ENCODE results near the gene SLC8B1.

- TF ChIP-seq EZH2 (IDR thresholded peaks at IDR 0.05) (no peak), POLR2AphosphoS5 (IDR thresholded peaks at IDR 0.05; ENCODE audit: borderline replicate concordance, low read depth, low read length) (no peak), FOXP2 (optimal IDR thresholded peaks at IDR 0.05; ENCODE audit: control extremely low read depth, extremely low read length, insufficient read depth) (no peak)
These were observed 73.0 kb downstream of the SLC8B1 start for GRCh38 chr12:113261847-113262470.
